Heart left ventricle (tissue), 16 donors: Measurements from ENCODE around the gene SYNCRIP. TPM values are rescaled to one million over a fixed set of nuclear protein-coding genes. Genes with fewer than 3 reads are reported as not detected.
"Not testable (repeated sequence)": the region's sequence is repeated elsewhere in the genome, so short reads cannot be mapped to it uniquely, and the experiment has no call there.

Source experiments
- ATAC-seq, 4 donors: fragments of 200-7000 bp; cut with Tn5 transposase; one replicate each; pipeline ENCODE4 v1.9.1; 2020 to 2022; ENCODE audit warnings: moderate library complexity in 4 of 4, mild to moderate bottlenecking in 3 of 4, moderate number of reproducible peaks in 1 of 4
- DNase-seq, 5 donors: peaks; one replicate each; pipeline ENCODE4 v3.0.0-alpha.2; 2020
- H3K27ac ChIP-seq, 12 donors: fragments of 200-600 bp; sonication (generic) in 4 of 12; one replicate each; pipeline versions ENCODE4 v1.5.0 to v1.8.0; 2016 to 2022; ENCODE audit warnings: mild to moderate bottlenecking in 2 of 12
- H3K27me3 ChIP-seq, 9 donors: fragments of 200-600 bp; sonication (generic) in 2 of 9; one replicate each; pipeline versions ENCODE4 v1.5.1 to v1.8.0; 2016 to 2022; ENCODE audit warnings: mild to moderate bottlenecking in 3 of 9
- H3K36me3 ChIP-seq, 9 donors: fragments of 200-600 bp; sonication (generic) in 2 of 9; one replicate each; pipeline versions ENCODE4 v1.5.0 to v1.8.0; 2018 to 2022; ENCODE audit warnings: mild to moderate bottlenecking in 2 of 9
- H3K4me1 ChIP-seq, 12 donors: fragments of 200-600 bp; sonication (generic) in 4 of 12; one replicate each; pipeline versions ENCODE4 v1.5.0 to v1.8.0; 2016 to 2022; ENCODE audit warnings: mild to moderate bottlenecking in 3 of 12
- H3K4me3 ChIP-seq, 12 donors: fragments of 200-600 bp; sonication (generic) in 4 of 12; one replicate each; pipeline versions ENCODE4 v1.5.0 to v1.8.0; 2017 to 2022; ENCODE audit warnings: mild to moderate bottlenecking in 9 of 12, moderate library complexity in 4 of 12
- H3K9me3 ChIP-seq, 12 donors: fragments of 200-600 bp; sonication (generic) in 4 of 12; one replicate each; pipeline versions ENCODE4 v1.5.0 to v1.8.0; 2016 to 2022; ENCODE audit warnings: mild to moderate bottlenecking in 1 of 12
- POLR2A ChIP-seq, 2 donors: fragments of 450-650 bp; IDR thresholded peaks; one replicate each; pipeline ENCODE4 v1.6.1; 2017; ENCODE audit warnings: antibody characterized with exemption in 2 of 2, mild to moderate bottlenecking in 2 of 2, moderate library complexity in 2 of 2
- WGBS, 4 donors: extraction: QIAGEN DNeasy Blood & Tissue Kit in 2 of 4; methylation state at CpG; one replicate each; pipeline versions ENCODE4 v1.1.5 to v1.1.7; 2013 to 2018; 5-methylcytosine and 5-hydroxymethylcytosine counted together
- intact Hi-C, 10 donors: fragments of 100-400 bp; cut with DNase I; formaldehyde crosslinking; loops; one replicate each; pipeline versions ENCODE4 v1.11.1 to v1.14.2; 2022
- polyA plus RNA-seq, 2 donors: library from polyadenylated mRNA; stranded (reverse); fragments of 200-250 nt; gene quantifications; one replicate each; pipeline ENCODE4 v1.2.3, GENCODE V29; 2013
- total RNA-seq, 9 donors: library from RNA; depleted of rRNA in 2 of 9; stranded (reverse); fragments of >200 nt in 2 of 9; fragmentation: NEBNext Ultra II Directional in 3 of 9; extraction: Animal tissue kit (Norgen Biotek cat#: 25700) in 3 of 9; gene quantifications; one replicate each; pipeline versions ENCODE4 v1.1.0 to v1.2.4, GENCODE V29; 2016 to 2023
- TF ChIP-seq, protein P1 (sequence below), 12 donors: fragments of 200-600 bp; sonication (generic) in 4 of 12; IDR thresholded peaks; one replicate each; pipeline versions ENCODE4 v1.5.0 to v1.8.0; 2018 to 2022; ENCODE audit warnings: antibody characterized with exemption in 12 of 12, mild to moderate bottlenecking in 5 of 12
- donor health status: ischemic (EF 13 %, LVEDD 7.1; RV severe dilation, severe dysfunction).
- donor health status: healthy with polysubstance abuse.
- donor health status: DM: no; HTN: yes; CAD: no.
- donor health status: DM: no; HTN: no; CAD: no.
- donor health status: ischemic (EF 25% LVEDD 6.9; RV normal size, moderate dysfunction).
- donor health status: ischemic (EF 25% LVEDD 5.7; RV mildly dilated, moderate dysfunction).
- donor health status: healthy.
- donor health status: DM: yes; HTN: yes; CAD: no.
- donor health status: ischemic (EF 35%, LVEDD 5.7; RV mildly dilated, moderate dysfunction).
- donor health status: nonischemic (EF 11% LVEDD 7.7; RV severe dilation, severe dysfunction).
- donor health status: DM: yes; HTN: yes; CAD: no.
- donor health status: PGD.
- donor health status: ischemic (EF 29% LVEDD 5.4; RV normal size, mild dysfunction).
- donor health status: nonischemic (EF 23%, LVEDD 6.1; RV moderate dilation, normal function).

The SYNCRIP gene
- total and polyA plus RNA-seq, 11 donors, result 23.7 to 71.0 (median 57.2) TPM

- H3K4me3 ChIP-seq, result no peak overlapping the region
- DNase-seq, result no peak
- no peaks in the 10 kb centered on the region for H3K9me3 ChIP-seq
- TF ChIP-seq, protein P1, sequence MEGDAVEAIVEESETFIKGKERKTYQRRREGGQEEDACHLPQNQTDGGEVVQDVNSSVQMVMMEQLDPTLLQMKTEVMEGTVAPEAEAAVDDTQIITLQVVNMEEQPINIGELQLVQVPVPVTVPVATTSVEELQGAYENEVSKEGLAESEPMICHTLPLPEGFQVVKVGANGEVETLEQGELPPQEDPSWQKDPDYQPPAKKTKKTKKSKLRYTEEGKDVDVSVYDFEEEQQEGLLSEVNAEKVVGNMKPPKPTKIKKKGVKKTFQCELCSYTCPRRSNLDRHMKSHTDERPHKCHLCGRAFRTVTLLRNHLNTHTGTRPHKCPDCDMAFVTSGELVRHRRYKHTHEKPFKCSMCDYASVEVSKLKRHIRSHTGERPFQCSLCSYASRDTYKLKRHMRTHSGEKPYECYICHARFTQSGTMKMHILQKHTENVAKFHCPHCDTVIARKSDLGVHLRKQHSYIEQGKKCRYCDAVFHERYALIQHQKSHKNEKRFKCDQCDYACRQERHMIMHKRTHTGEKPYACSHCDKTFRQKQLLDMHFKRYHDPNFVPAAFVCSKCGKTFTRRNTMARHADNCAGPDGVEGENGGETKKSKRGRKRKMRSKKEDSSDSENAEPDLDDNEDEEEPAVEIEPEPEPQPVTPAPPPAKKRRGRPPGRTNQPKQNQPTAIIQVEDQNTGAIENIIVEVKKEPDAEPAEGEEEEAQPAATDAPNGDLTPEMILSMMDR (IDR thresholded peaks at IDR 0.05), result no peak
- no peak for TF ChIP-seq POLR2A (IDR thresholded peaks at IDR 0.05)
- H3K4me1 ChIP-seq, result peaks cover 0 to 7% (median 0%) of the 10 kb centered on the region in 12 donors
- no peak overlapping the region for H3K27ac ChIP-seq
- ATAC-seq, result no peak
- intact Hi-C loops, result loop anchor here in 1 of 10 donors (10.0 kb wide), 1 partner anchor 330 kb away; no protein-coding TSS in a partner anchor
- H3K27me3 ChIP-seq, result no peaks in the 10 kb centered on the region
- H3K36me3 ChIP-seq, result no peaks in the 10 kb centered on the region
- WGBS, 4 donors, result 89 to 97% (median 92%) methylated on average over 2 of the region's 2 CpGs
Observed at GRCh38 chr6:85684809-85685171, 42.1 kb upstream of the SYNCRIP start.

DNA sequence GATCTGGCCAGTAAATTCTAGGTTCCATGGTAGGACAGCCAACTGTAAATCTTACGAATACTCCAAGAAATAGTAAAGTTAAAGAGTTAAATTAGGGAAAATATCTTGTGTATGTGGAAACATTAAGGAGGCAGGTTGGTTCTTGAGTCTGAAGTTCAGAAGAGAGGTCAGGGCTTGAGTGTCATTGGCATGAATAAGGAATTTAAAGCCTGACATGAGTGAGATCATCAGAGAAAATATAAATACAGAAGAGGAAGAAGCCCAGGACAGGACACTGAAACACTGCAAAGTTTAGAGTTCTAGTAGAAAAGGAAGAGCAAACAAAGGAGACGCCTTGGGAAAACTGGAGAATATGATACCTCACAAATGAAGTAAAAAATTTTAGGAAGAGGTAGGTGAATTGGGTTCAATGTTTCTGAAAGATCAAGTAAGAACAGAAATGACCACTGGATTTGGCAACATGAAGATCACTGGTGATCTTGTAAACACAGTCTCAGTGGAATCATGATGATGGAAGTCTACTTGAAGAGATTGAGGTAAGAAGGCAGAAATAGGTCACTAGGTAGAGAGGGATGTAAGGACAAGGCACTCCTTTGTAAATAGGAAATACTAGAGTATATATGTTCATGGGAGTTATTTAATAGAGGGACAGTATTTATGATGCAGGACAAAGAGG is 41.6 kb upstream of the SYNCRIP start:
- no peak for TF ChIP-seq POLR2A (IDR thresholded peaks at IDR 0.05)
- TF ChIP-seq, protein P1 (IDR thresholded peaks at IDR 0.05), result no peak
- Histone ChIP-seq H3K36me3 (no peaks in the 10 kb centered on the region), H3K27ac (no peak overlapping the region), H3K27me3 (no peaks in the 10 kb centered on the region), H3K9me3 (no peaks in the 10 kb centered on the region), H3K4me3 (no peak overlapping the region), H3K4me1 (peaks cover 0 to 12% (median 5%) of the 10 kb centered on the region in 12 donors)
- ATAC-seq (no peak), DNase-seq (no peak)
- intact Hi-C loops, result loop anchor here in 1 of 10 donors (10.0 kb wide), 1 partner anchor 329 kb away; no protein-coding TSS in a partner anchor
- WGBS, 4 donors, result 44 to 70% (median 65%) methylated on average over 2 of the region's 2 CpGs

- not testable (repeated sequence) for H3K36me3 ChIP-seq, H3K9me3 ChIP-seq, ATAC-seq, DNase-seq, H3K27me3 ChIP-seq, H3K4me3 ChIP-seq, H3K27ac ChIP-seq
- H3K4me1 ChIP-seq, result peaks cover 0 to 15% (median 7%) of the 10 kb centered on the region in 12 donors
- WGBS, 4 donors, result 97 to 99% (median 99%) methylated on average over 4 of the region's 4 CpGs
- intact Hi-C loops, result loop anchor here in 1 of 10 donors (10.0 kb wide), 1 partner anchor 327 kb away; no protein-coding TSS in a partner anchor
Observed at GRCh38 chr6:85681899-85682298, 39.2 kb upstream of the SYNCRIP start.

- 90 to 93% (median 92%) methylated on average over 7 of the region's 7 CpGs for WGBS, 4 donors
- H3K27ac ChIP-seq, result no peak overlapping the region
- ATAC-seq, result no peak
- DNase-seq, result no peak
- H3K27me3 ChIP-seq, result no peaks in the 10 kb centered on the region
- TF ChIP-seq POLR2A (IDR thresholded peaks at IDR 0.05), result no peak
- TF ChIP-seq, protein P1 (IDR thresholded peaks at IDR 0.05), result no peak
- H3K4me1 ChIP-seq, result peaks cover 0 to 30% (median 15%) of the 10 kb centered on the region in 12 donors
- H3K9me3 ChIP-seq, result no peaks in the 10 kb centered on the region
- peaks cover 0 to 16% (median 0%) of the 10 kb centered on the region in 9 donors for H3K36me3 ChIP-seq
- intact Hi-C loops, result loop anchor here in 1 of 10 donors (10.0 kb wide), 1 partner anchor 326 kb away; no protein-coding TSS in a partner anchor
- no peak overlapping the region for H3K4me3 ChIP-seq
Observed at GRCh38 chr6:85680388-85680787, 37.7 kb upstream of the SYNCRIP start.
